ENCODE results near the gene THOC5. TPM values are rescaled to one million over a fixed set of nuclear protein-coding genes. Genes with fewer than 3 reads are reported as not detected.
"Not testable (repeated sequence)": the region's sequence is repeated elsewhere in the genome, so short reads cannot be mapped to it uniquely, and the experiment has no call there.

THOC5 gene
- total RNA-seq, 6 experiments from 2014 or later: 11.9 to 17.4 (median 14.1) TPM

GRCh38 chr22:29570456-29570855 is 16.9 kb upstream of the THOC5 start:
- Histone ChIP-seq H3K27ac (no peak overlapping the region), H3K27me3 (no peaks in the 10 kb centered on the region), H3K36me3 (peaks cover 0 to 24% (median 7%) of the 10 kb centered on the region in 4 donors), H3K4me3 (no peak overlapping the region), H3K4me1 (peaks cover 0 to 27% (median 12%) of the 10 kb centered on the region in 4 donors), H3K9me3 (no peaks in the 10 kb centered on the region)
- intact Hi-C loops (cut with DNase I): no loop called here
- TF ChIP-seq CTCF (IDR thresholded peaks at IDR 0.05) (no peak), POLR2A (IDR thresholded peaks at IDR 0.05) (no peak)
- ATAC-seq (no peak), DNase-seq (no peak)
- 68% methylated on average over 4 of the region's 7 CpGs for WGBS (ENCODE audit: insufficient coverage, low coverage, low lambda C conversion rate, missing lambda C conversion rate)

GRCh38 chr22:29569011-29569678 is 15.6 kb upstream of the THOC5 start:
- no peak for TF ChIP-seq CTCF (IDR thresholded peaks at IDR 0.05)
- DNase-seq (no peak), ATAC-seq (peak in 3 of 4 donors; percentile 40 to 57 (median 49))
- no peak overlapping the region for H3K4me3 ChIP-seq
- peaks cover 0 to 37% (median 9%) of the 10 kb centered on the region in 4 donors for H3K36me3 ChIP-seq
- H3K4me1 ChIP-seq: peaks cover 0 to 18% (median 9%) of the 10 kb centered on the region in 4 donors
- no peaks in the 10 kb centered on the region for H3K9me3 ChIP-seq
- WGBS (ENCODE audit: insufficient coverage, low coverage, low lambda C conversion rate, missing lambda C conversion rate): no CpG with 5 or more reads among the region's 7 CpGs
- H3K27me3 ChIP-seq: no peaks in the 10 kb centered on the region
- no peak overlapping the region for H3K27ac ChIP-seq
- intact Hi-C loops (cut with DNase I): no loop called here

GRCh38 chr22:29567338-29567737 is 13.8 kb upstream of the THOC5 start:
- Histone ChIP-seq H3K4me1 (peaks cover 0 to 14% (median 4%) of the 10 kb centered on the region in 4 donors), H3K9me3 (no peaks in the 10 kb centered on the region), H3K36me3 (peaks cover 0 to 49% (median 10%) of the 10 kb centered on the region in 4 donors), H3K27ac (no peak overlapping the region), H3K4me3 (no peak overlapping the region), H3K27me3 (no peaks in the 10 kb centered on the region)
- TF ChIP-seq POLR2A (IDR thresholded peaks at IDR 0.05) (no peak), CTCF (IDR thresholded peaks at IDR 0.05) (no peak)
- peak in 1 of 4 donors; percentile 48 for ATAC-seq
- intact Hi-C loops (cut with DNase I): no loop called here
- 79% methylated on average over 4 of the region's 7 CpGs for WGBS (ENCODE audit: insufficient coverage, low coverage, low lambda C conversion rate, missing lambda C conversion rate)
- peak in 1 of 3 donors; percentile 55 for DNase-seq

DNA sequence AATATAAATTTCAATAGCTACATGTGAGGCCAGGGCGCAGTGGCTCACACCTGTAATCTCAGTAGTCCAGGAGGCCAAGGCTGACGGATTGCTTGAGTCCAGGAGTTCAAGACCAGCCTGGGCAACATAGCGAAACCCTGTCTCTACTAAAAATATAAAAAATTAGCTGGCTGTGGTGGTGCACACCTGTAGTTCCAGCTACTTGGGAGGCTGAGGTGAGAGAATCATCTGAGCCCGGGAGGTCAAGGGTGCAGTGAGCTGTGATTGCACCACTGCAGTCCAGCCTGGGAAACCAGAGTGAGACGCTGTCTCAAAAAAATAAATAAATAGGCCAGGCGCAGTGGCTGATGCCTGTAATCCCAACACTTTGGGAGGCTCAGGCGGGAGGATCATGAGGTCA is 13.0 kb upstream of the THOC5 start:
- H3K4me1 ChIP-seq; H3K27ac ChIP-seq; DNase-seq; H3K27me3 ChIP-seq; intact Hi-C loops (cut with DNase I); ATAC-seq; H3K9me3 ChIP-seq; H3K4me3 ChIP-seq: not testable (repeated sequence)
- H3K36me3 ChIP-seq: peaks cover 0 to 58% (median 17%) of the 10 kb centered on the region in 4 donors
- 86% methylated on average over 7 of the region's 7 CpGs for WGBS (ENCODE audit: insufficient coverage, low coverage, low lambda C conversion rate, missing lambda C conversion rate)

DNA sequence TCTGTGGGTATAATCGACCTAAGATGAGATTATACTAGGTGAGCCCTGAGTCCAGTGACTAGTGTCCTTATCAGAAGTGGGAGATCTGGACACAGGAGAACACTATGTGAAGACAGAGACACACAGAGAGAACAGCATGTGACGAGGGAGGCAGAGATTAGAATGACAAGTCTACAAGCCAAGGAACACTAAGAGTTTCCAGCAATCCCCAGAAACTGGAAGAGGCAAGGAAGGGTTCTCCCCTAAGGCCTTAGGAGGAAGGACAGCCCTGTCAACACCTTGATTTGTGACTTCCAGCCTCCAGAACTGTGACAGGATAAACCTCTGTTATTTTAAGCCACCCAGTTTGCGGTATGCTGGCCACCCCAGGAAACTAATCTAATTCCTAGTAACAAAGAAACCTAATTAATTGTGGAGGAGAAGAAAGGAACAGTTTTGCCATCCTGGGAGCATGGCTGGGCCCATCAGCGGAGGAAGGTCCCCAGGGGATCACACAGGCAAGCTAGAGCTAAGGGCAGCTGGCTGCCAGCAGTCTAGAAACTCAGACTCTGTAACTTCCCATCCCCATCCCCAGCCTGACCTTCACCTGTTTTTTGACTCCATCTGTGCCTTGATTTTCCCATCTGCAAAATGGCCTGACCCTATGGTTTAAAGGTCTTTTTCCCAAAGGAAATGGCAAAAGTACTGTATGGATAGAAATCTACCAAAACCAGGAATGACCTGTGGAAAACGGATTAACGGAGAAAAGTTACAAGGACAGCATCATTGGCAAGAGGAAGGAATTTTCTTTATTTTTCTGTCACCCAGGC is 10.3 kb upstream of the THOC5 start:
- TF ChIP-seq CTCF (IDR thresholded peaks at IDR 0.05): no peak
- TF ChIP-seq POLR2A (IDR thresholded peaks at IDR 0.05): no peak
- no peak overlapping the region for H3K27ac ChIP-seq
- no peaks in the 10 kb centered on the region for H3K4me1 ChIP-seq
- DNase-seq (no peak), ATAC-seq (no peak)
- no peak overlapping the region for H3K4me3 ChIP-seq
- no peaks in the 10 kb centered on the region for H3K9me3 ChIP-seq
- intact Hi-C loops (cut with DNase I): no loop called here
- H3K27me3 ChIP-seq: no peaks in the 10 kb centered on the region
- H3K36me3 ChIP-seq: peaks cover 0 to 78% (median 27%) of the 10 kb centered on the region in 4 donors
- 71% methylated on average over 4 of the region's 6 CpGs for WGBS (ENCODE audit: insufficient coverage, low coverage, low lambda C conversion rate, missing lambda C conversion rate)
